Measurements from ENCODE around the gene TBC1D1. TPM values are rescaled to one million over a fixed set of nuclear protein-coding genes. Genes with fewer than 3 reads are reported as not detected.

TBC1D1 gene
- total RNA-seq, 4 donors from 2014 or later, result 15.9 to 24.0 (median 20.0) TPM

- DNase-seq (ENCODE audit: low spot score in 2 of 2), result no peak
- intact Hi-C loops (cut with DNase I; ENCODE audit: low total_unique reads), result no loop called here
- TF ChIP-seq POLR2A (IDR thresholded peaks at IDR 0.05) (no peak), CTCF (IDR thresholded peaks at IDR 0.05) (no peak)
- H3K4me3 ChIP-seq (ENCODE audit: low read depth, poor library complexity, severe bottlenecking), result no peak overlapping the region
- 87 to 89% methylated on average over 4 of the region's 4 CpGs for WGBS, 2 donors
These were observed 74.0 kb downstream of the TBC1D1 start for GRCh38 chr4:37964734-37965457.

DNA sequence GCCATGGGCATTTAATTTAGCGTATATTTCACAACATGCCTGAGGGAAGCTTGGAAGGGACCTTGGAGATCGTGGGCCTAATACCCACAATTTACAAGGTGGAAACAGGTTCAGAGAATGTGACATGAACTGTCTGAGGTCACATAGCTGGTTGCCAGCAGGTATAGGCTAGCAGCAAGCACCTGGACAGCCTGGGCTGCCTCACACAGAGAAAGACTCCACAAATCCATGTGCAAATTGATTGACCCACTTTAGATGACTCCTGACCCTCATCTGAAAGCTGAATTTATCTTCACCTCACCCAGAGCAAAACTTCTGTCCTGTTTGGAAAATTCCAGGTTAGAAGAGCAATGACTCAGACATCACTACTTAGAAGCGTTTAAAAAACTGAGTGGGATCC, 75.2 kb downstream of the TBC1D1 start:
- DNase-seq (ENCODE audit: low spot score in 2 of 2), result no peak
- TF ChIP-seq CTCF (IDR thresholded peaks at IDR 0.05) (no peak), POLR2A (IDR thresholded peaks at IDR 0.05) (no peak)
- WGBS, 2 donors, result 67 to 79% methylated on average over 3 of the region's 3 CpGs
- intact Hi-C loops (cut with DNase I; ENCODE audit: low total_unique reads), result no loop called here
- no peak overlapping the region for H3K4me3 ChIP-seq (ENCODE audit: low read depth, poor library complexity, severe bottlenecking)

- TF ChIP-seq POLR2A (IDR thresholded peaks at IDR 0.05) (no peak), CTCF (IDR thresholded peaks at IDR 0.05) (no peak)
- no peak overlapping the region for H3K4me3 ChIP-seq (ENCODE audit: low read depth, poor library complexity, severe bottlenecking)
- intact Hi-C loops (cut with DNase I; ENCODE audit: low total_unique reads), result no loop called here
- DNase-seq (ENCODE audit: low spot score in 2 of 2), result no peak
- 43 to 47% methylated on average over 5 of the region's 5 CpGs for WGBS, 2 donors
These were observed 76.9 kb downstream of the TBC1D1 start for GRCh38 chr4:37967736-37968135.

DNA sequence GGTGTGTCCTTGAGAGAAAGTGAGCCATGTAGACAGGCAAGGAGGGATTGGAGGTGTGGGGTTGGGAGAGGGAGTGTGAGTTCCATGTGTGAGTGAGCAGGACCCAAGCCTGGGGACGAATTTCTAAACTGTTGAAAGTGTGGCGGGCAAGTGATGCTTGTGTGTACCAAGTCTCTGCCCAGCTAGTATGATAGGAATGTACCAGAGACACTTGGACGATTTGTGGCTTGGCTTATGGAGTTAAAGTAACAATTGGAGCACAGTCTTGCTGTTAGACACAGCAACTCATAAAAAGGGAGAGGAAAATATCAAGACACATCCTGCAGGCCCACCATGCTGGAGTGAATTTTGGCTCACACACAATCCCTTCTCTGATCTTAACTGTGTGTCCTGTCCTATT, 77.9 kb downstream of the TBC1D1 start:
- TF ChIP-seq CTCF (IDR thresholded peaks at IDR 0.05) (no peak), POLR2A (IDR thresholded peaks at IDR 0.05) (no peak)
- no peak for DNase-seq (ENCODE audit: low spot score in 2 of 2)
- intact Hi-C loops (cut with DNase I; ENCODE audit: low total_unique reads), result no loop called here
- H3K4me3 ChIP-seq (ENCODE audit: low read depth, poor library complexity, severe bottlenecking), result no peak overlapping the region
- 85 to 89% methylated on average over 3 of the region's 3 CpGs for WGBS, 2 donors

DNA sequence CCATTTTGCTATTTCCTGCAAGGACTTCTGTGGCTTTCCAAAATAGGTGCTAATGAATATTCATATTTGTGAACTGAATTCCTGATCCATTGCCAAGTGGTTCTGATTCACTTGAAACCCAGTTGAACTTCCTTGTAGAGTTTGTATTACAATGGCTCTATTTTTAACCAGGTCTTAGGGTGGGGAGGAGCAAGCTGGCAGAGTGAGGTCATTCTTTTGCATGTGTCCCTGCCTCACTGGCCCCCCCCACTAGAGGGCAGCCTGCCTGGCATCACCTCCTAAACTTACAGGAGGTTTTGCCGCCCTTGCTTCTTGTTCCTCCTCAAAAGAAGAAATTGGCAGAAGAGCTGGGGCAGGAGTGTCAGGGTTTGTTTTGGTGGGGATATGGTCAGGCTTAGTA, 79.8 kb downstream of the TBC1D1 start:
- intact Hi-C loops (cut with DNase I; ENCODE audit: low total_unique reads), result no loop called here
- TF ChIP-seq POLR2A (IDR thresholded peaks at IDR 0.05) (no peak), CTCF (IDR thresholded peaks at IDR 0.05) (no peak)
- H3K4me3 ChIP-seq (ENCODE audit: low read depth, poor library complexity, severe bottlenecking), result no peak overlapping the region
- peak; percentile 51 to 90 for DNase-seq (ENCODE audit: low spot score in 2 of 2)
- WGBS, 2 donors, result 9 to 53% methylated on average over 1 of the region's 1 CpG

- DNase-seq (ENCODE audit: low spot score in 2 of 2), result no peak
- no peak for TF ChIP-seq CTCF (IDR thresholded peaks at IDR 0.05)
- no peak for TF ChIP-seq POLR2A (IDR thresholded peaks at IDR 0.05)
- H3K4me3 ChIP-seq (ENCODE audit: low read depth, poor library complexity, severe bottlenecking), result no peak overlapping the region
- intact Hi-C loops (cut with DNase I; ENCODE audit: low total_unique reads), result no loop called here
- 81 to 87% methylated on average over 4 of the region's 4 CpGs for WGBS, 2 donors
These were observed 80.3 kb downstream of the TBC1D1 start for GRCh38 chr4:37971202-37971601.
